HG02885 (cell line): ENCODE measurements around the gene SEMA4D.
"Not testable (repeated sequence)": the region's sequence is repeated elsewhere in the genome, so short reads cannot be mapped to it uniquely, and the experiment has no call there.

ENCODE experiments used
- ATAC-seq: cut with Tn5 transposase; IDR thresholded peaks from one replicate; pipeline ENCODE4 v1.9.1; 2021; ENCODE audit warnings: mild to moderate bottlenecking; ENCODE audit not compliant: unreplicated experiment, poor library complexity

Gene SEMA4D

GRCh38 chr9:89380437-89381307 lies 117.2 kb downstream of the SEMA4D start:
- no peak for ATAC-seq

- ATAC-seq = no peak
Measured at GRCh38 chr9:89379508-89380115, 118.3 kb downstream of the SEMA4D start.

GRCh38 chr9:89379031-89379430 lies 118.9 kb downstream of the SEMA4D start:
- no peak for ATAC-seq

GRCh38 chr9:89378541-89378940 lies 119.4 kb downstream of the SEMA4D start:
- no peak for ATAC-seq

GRCh38 chr9:89377411-89377810 lies 120.5 kb downstream of the SEMA4D start:
- ATAC-seq = no peak

GRCh38 chr9:89376741-89377351 lies 121.1 kb downstream of the SEMA4D start:
- ATAC-seq = no peak

GRCh38 chr9:89376286-89376685 lies 121.6 kb downstream of the SEMA4D start:
- no peak for ATAC-seq

- peak; percentile 71 for ATAC-seq
Measured at GRCh38 chr9:89375191-89375760, 122.6 kb downstream of the SEMA4D start.

- ATAC-seq = no peak
Measured at GRCh38 chr9:89374176-89374575, 123.7 kb downstream of the SEMA4D start.

GRCh38 chr9:89372979-89373378 lies 124.9 kb downstream of the SEMA4D start:
- no peak for ATAC-seq

GRCh38 chr9:89372230-89372816 lies 125.6 kb downstream of the SEMA4D start:
- no peak for ATAC-seq

- not testable (repeated sequence) for ATAC-seq
Measured at GRCh38 chr9:89371791-89372190, 126.1 kb downstream of the SEMA4D start.

- ATAC-seq = no peak
Measured at GRCh38 chr9:89370593-89370992, 127.3 kb downstream of the SEMA4D start.

GRCh38 chr9:89368978-89369377 lies 128.9 kb downstream of the SEMA4D start:
- ATAC-seq = no peak

GRCh38 chr9:89368550-89368949 lies 129.4 kb downstream of the SEMA4D start:
- no peak for ATAC-seq

- no peak for ATAC-seq
Measured at GRCh38 chr9:89367726-89368437, 130.0 kb downstream of the SEMA4D start.

GRCh38 chr9:89367281-89367680 lies 130.6 kb downstream of the SEMA4D start:
- no peak for ATAC-seq

GRCh38 chr9:89366711-89367110 lies 131.2 kb downstream of the SEMA4D start:
- no peak for ATAC-seq

GRCh38 chr9:89365532-89365912 lies 132.4 kb downstream of the SEMA4D start:
- no peak for ATAC-seq
